GM12878 (cell line): ENCODE data around the gene MEGF11. TPM values are rescaled to one million over a fixed set of nuclear protein-coding genes. Genes with fewer than 3 reads are reported as not detected.

Experiments used
- ATAC-seq: fragments of 200-7000 bp; cut with Tn5 transposase; 3 replicates; pipeline ENCODE4 v1.9.1; 2020; ENCODE audit warnings: mild to moderate bottlenecking, moderate library complexity
- BruUV-seq: library from RNA; stranded (reverse); fragments of 400-500 nt; replicated peaks from 2 replicates; lab custom pipeline; 2021; lab: Mats Ljungman, UMichigan
- CTCF ChIA-PET: fragments of 300-600 bp; sonication (Branson Sonifier 250); formaldehyde crosslinking; extraction: SDS; loops from one replicate; lab custom pipeline; 2021; ENCODE audit warnings: inconsistent platforms; lab: Yijun Ruan, JAX
- POLR2A ChIA-PET: fragments of 350-600 bp; formaldehyde crosslinking; extraction: SDS; loops from one replicate; lab custom pipeline; 2021; ENCODE audit warnings: inconsistent platforms; lab: Charles Lee
- RAD21 ChIA-PET: fragments of 300-600 bp; sonication (Branson Sonifier 250); formaldehyde crosslinking; loops from one replicate; lab custom pipeline; 2023; ENCODE audit warnings: antibody characterized with exemption; ENCODE audit not compliant: unreplicated experiment; lab: Charles Lee
- SMC1A ChIA-PET: fragments of 300-600 bp; sonication (Branson Sonifier 250); formaldehyde crosslinking; loops from one replicate; lab custom pipeline; 2023; ENCODE audit not compliant: unreplicated experiment, uncharacterized antibody; lab: Charles Lee
- DNase-seq: peaks from one replicate; pipeline ENCODE4 v3.0.0-alpha.2; 2011; ENCODE audit warnings: low read depth, low spot score
- FAIRE-seq: peaks from 3 replicates; lab custom pipeline; 2011; peaks lifted over from hg19 to GRCh38; lab: Jason Lieb, UNC
- H2AFZ ChIP-seq: 2 replicates; pipeline ENCODE4 v1.6.0; 2011; ENCODE audit warnings: low read depth, low read length, control low read depth; ENCODE audit not compliant: control insufficient read depth
- H3K27ac ChIP-seq: 2 replicates; pipeline ENCODE4 v1.5.1; 2011; ENCODE audit warnings: control low read depth; ENCODE audit not compliant: control insufficient read depth, insufficient read depth
- H3K27me3 ChIP-seq, 2 experiments: replicated peaks in 1 of 2; 2 replicates each; pipeline versions ENCODE4 v1.6.0 to v1.6.1; 2011; ENCODE audit warnings: low read length in 1 of 2; ENCODE audit not compliant: control insufficient read depth in 2 of 2, insufficient read depth in 2 of 2
- H3K36me3 ChIP-seq, 2 experiments: 2 replicates each; pipeline ENCODE4 v1.5.1; 2011; ENCODE audit warnings: low read length in 1 of 2; ENCODE audit not compliant: control insufficient read depth in 2 of 2, insufficient read depth in 2 of 2
- H3K4me1 ChIP-seq: 2 replicates; pipeline ENCODE4 v1.6.1; 2011; ENCODE audit warnings: mild to moderate bottlenecking, low read length, moderate library complexity, mixed read lengths; ENCODE audit not compliant: control insufficient read depth, insufficient read depth
- H3K4me2 ChIP-seq: 2 replicates; pipeline ENCODE4 v1.6.0; 2011; ENCODE audit warnings: control low read depth; ENCODE audit not compliant: control insufficient read depth, insufficient read depth
- H3K4me3 ChIP-seq: fragments of 200-600 bp; sonication (generic); 2 replicates; pipeline ENCODE4 v1.5.1; 2016
- H3K79me2 ChIP-seq: 2 replicates; pipeline ENCODE4 v1.6.0; 2011; ENCODE audit warnings: low read length; ENCODE audit not compliant: control insufficient read depth, insufficient read depth
- H3K9ac ChIP-seq: 2 replicates; pipeline ENCODE4 v1.8.0; 2011; ENCODE audit warnings: low read length, control low read depth, mixed read lengths; ENCODE audit not compliant: control insufficient read depth, insufficient read depth
- H3K9me3 ChIP-seq: replicated peaks from 3 replicates; pipeline ENCODE4 v1.5.1; 2011; ENCODE audit warnings: mild to moderate bottlenecking, low read length; ENCODE audit not compliant: control insufficient read depth, insufficient read depth
- H4K20me1 ChIP-seq: 2 replicates; pipeline ENCODE4 v1.6.0; 2011; ENCODE audit not compliant: control insufficient read depth, insufficient read depth
- REST ChIP-seq: IDR thresholded peaks from 2 replicates; pipeline ENCODE4 v1.6.1; 2012; ENCODE audit warnings: mild to moderate bottlenecking, low read depth, low read length
- RUNX3 ChIP-seq: IDR thresholded peaks from 2 replicates; pipeline ENCODE4 v1.6.1; 2012; ENCODE audit warnings: low read length, inconsistent platforms
- WGBS: methylation state at CpG from one replicate; pipeline ENCODE4 v1.1.6; 2016; ENCODE audit warnings: low lambda C conversion rate; ENCODE audit not compliant: insufficient replicate concordance, insufficient coverage; ENCODE audit errors: missing lambda C conversion rate; 5-methylcytosine and 5-hydroxymethylcytosine counted together
- in situ Hi-C: fragments of 300-500 bp; cut with MboI; formaldehyde crosslinking; loops from 9 replicates; pipeline ENCODE4 v1.14.3; 2018; ENCODE audit warnings: mixed read lengths
- intact Hi-C: fragments of 100-400 bp; cut with micrococcal nuclease; formaldehyde crosslinking; loops from one replicate; pipeline ENCODE4 v1.14.2; 2022; ENCODE audit not compliant: unreplicated experiment
- polyA plus RNA-seq, 11 experiments: library from polyadenylated mRNA; depleted of rRNA in 4 of 11; unstranded in 6 of 11; stranded (reverse) in 5 of 11; fragments of >200 nt; fragmentation: Nextera tagmentation in 4 of 11; fragmentation: Illumina TruSeq in 1 of 11; extraction: Ambion mirVana in 4 of 11; extraction: Trizol in 1 of 11; gene quantifications; 1 replicate in 1 of 11; 2 replicates in 10 of 11; pipeline versions ENCODE4 v1.2.1 to v1.2.3, GENCODE V29; 2011 to 2016; ENCODE audit warnings: inconsistent platforms in 2 of 11, missing spikeins in 2 of 11, low read depth in 1 of 11
- total RNA-seq, 4 experiments: library from RNA; depleted of rRNA in 3 of 4; stranded (reverse); fragments of >200 nt in 3 of 4; fragmentation: Illumina TruSeq in 1 of 4; extraction: Trizol in 1 of 4; gene quantifications; 2 replicates each; pipeline versions ENCODE4 v1.2.1 to v1.2.3, GENCODE V29; 2013 to 2021

The MEGF11 gene
- total and polyA plus RNA-seq, 10 of the 15 experiments (the other 5 are each of a cell fraction or from before 2014, with no cell fraction given), result 0.03 to 1.7 (median 0.49) TPM

- TF ChIP-seq RUNX3, result no peak
- TF ChIP-seq, all 136 proteins: peak for 0
These were observed 236.6 kb downstream of the MEGF11 start (continued) for GRCh38 chr15:66017000-66017399.

- 70% methylated on average over 5 of the region's 5 CpGs for WGBS
- ChIA-PET POLR2A (interaction anchor here (0.6 kb wide), 1 partner anchor 1527 kb away, joined by 3 read pairs; no protein-coding TSS in a partner anchor), CTCF (interaction anchor here (1.0 kb wide), 1 partner anchor 100 kb away, joined by 4 read pairs; no protein-coding TSS in a partner anchor), RAD21 (no interaction called here), SMC1A (no interaction called here)
- DNase-seq (no peak), FAIRE-seq (no peak), ATAC-seq (no peak)
- Histone ChIP-seq H3K4me3 (no peak overlapping the region), H3K9ac (no peak overlapping the region), H3K9me3 (no peaks in the 10 kb centered on the region), H3K4me1 (no peaks in the 10 kb centered on the region), H3K79me2 (no peaks in the 10 kb centered on the region), H3K27ac (no peak overlapping the region), H2AFZ (no peak overlapping the region), H4K20me1 (no peaks in the 10 kb centered on the region), H3K27me3 (no peaks in the 10 kb centered on the region), H3K36me3 (no peaks in the 10 kb centered on the region), H3K4me2 (no peak overlapping the region)
- intact Hi-C loops, result no loop called here
- TF ChIP-seq REST, result no peak
- in situ Hi-C loops, result no loop called here
- BruUV-seq, result no TSS peak
These were observed 237.4 kb downstream of the MEGF11 start for GRCh38 chr15:66016199-66016598.
